ENCODE data around the gene SAP25.

The SAP25 gene

DNA sequence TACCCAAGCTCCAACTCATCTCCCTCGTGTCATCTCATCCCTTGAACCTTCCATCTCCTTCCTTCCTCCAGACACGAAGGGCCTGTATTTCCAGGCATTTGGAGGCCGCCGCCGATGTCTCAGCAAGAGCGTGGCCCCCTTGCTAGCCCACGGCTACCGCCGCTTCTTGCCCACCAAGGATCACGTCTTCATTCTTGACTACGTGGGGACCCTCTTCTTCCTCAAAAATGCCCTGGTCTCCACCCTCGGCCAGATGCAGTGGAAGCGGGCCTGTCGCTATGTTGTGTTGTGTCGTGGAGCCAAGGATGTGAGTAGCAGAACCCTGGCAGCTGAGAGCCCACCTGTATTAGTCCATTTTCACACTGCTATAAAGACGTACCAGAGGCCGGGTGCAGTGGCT lies 17.9 kb upstream of the SAP25 start:
- no peak for DNase-seq

DNA sequence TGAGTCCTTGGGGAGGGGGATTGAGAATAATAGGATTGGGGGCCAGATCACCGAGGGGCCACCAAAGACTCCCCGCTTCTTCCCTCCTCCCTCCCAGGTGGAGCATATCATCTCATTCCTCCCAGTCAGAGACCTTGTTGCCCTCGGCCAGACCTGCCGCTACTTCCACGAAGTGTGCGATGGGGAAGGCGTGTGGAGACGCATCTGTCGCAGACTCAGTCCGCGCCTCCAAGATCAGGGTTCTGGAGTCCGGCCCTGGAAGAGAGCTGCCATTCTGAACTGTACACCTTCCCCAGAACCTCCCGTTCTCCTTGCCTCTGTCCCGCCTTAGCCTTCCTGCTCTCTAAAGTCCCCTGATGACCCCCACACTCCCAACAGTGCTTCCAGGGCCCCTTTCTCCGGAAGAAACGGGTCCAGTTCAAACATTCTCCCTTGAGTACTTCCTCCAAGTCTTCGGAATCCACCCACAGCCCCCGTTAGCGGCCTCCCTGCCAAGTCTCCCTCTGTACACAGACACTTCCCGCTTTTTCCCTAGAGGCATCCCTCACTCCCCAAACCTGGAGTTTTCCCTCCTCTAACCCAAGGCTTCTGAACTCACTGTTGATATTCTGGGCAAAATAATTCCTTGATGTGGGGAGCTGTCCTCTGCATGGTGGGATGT lies 16.5 kb upstream of the SAP25 start:
- DNase-seq: no peak

DNA sequence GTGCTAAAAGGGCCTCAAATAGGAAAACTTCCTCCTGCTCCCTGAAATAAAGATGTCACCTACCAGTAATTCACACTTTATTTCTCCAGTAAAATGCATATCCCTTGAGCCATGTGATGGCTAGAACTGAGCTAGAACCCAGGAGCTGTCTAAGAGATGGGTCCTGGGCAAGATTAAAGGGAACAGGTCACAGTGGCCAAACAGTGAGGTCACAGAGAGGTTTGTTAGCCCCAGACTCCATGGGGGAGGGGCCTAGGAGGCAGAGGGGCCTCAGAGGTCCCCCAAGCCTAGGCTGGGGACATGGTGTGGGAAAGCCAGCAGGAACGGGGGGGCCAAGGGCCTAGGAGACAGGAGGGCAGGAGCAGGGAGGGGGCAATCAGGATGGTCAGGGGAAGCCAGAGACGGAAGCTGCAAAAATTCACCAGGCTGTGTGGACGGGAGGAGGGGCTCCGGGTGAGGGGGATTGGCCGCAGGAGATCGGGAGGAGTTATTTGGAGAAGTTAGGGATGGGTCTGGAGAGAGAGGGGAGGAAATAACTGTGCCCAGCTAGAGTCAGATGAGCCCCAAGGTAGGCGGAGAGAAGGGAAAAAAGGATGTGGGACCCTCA lies 15.7 kb upstream of the SAP25 start:
- DNase-seq: no peak

DNA sequence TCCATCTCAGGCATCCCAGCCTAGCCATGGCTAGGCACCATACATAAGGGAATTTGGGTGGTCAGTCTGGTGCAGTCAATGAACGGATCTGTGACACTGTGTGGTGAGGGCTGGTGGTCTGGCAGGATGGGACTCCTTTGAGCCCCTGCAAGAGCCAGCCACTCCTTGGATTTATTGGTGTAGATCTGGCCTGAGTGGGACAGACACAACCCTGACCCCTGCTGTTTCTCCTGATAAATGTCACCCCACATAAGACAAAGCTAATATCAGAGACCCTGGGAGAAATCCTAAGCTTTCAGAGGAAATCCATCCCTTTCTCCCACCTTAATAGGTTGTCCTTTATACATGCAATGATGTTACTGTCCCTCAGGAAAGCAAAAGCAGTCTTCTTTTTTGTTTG lies 14.7 kb upstream of the SAP25 start:
- DNase-seq: no peak

DNA sequence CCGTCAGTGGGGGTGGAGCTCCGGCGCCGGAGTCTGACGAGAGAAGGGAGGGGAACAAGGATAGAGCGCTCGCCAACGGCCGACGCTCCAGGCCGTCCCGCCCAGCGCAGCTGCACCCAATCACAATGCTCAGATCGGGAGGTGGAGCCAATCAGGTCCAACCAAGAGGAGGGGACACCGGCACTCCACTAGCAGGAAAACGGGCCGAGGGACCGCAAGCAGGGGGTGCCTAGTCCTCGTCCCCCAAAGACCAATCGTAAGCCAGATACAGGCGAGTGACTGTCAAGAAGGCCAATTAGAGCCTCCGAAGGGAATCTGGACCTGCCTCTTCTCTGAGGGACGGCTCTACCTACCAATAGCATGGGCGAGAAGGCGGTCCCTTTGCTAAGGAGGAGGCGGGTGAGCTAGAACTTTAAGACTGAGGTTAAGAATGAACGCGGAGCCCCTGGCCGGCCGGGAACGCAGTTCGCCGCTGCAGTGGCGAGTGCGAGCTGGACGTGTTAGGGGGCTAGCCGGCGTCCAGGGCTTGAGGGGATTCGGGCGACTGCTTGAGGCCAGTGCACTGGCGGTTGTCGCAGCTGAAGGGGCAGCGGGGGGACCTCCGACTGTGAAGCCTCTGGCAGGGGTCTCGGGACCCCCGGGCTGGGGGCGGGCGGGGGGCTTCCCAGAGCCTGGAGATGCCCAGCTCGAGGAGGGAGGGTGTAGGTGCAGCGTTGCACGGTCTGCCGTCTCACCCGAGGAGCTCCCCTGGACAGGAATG lies 12.7 kb upstream of the SAP25 start, which contains the start of gene FBXO24:
TSS of gene FBXO24 (plus strand) at position 63 of the 760 bp plus-strand sequence. CDS start at position 361, 298 bp downstream.
- DNase-seq: peak; percentile 100

DNA sequence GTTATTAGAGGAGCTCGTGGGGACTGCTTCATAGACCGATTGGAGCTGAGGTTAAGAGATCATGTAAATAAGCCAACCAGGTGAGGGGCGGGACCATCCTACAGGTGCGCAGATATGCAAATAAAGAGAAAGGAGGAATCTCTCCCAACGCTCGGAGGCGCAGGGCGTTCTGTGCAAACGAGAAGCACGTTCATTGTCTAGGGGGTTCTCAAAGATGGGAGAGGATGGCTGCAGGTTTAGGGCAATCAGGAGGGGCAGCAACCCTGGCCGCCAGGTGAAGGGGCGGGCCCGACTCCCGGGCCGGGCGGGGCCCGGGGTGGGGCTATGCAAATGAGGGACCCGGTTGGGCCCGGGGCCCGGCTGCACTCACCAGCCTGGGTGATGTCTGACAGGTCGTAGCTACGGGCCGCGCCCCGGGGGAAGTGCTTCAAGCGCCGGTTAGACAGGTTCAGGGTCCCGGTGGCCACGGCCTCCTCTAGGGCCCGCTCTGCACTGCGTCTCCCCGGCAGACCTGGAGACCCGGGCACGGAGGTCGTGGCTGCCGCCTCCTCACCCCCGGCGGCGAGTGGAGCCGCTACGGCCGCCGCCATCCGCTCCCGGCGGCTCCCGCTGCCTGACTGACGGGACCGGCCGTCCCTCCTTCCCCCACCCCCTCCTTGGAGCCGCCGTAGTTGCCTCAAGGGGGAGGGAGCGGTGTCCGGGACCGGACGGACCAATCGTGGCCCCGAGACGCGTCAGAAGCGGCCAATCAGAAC lies 12.0 kb upstream of the SAP25 start, which contains the start of gene LRCH4:
TSS of gene LRCH4 (minus strand) at position 619 of the 755 bp plus-strand sequence. CDS start at position 590, 29 bp downstream.
- peak; percentile 14 for DNase-seq

DNA sequence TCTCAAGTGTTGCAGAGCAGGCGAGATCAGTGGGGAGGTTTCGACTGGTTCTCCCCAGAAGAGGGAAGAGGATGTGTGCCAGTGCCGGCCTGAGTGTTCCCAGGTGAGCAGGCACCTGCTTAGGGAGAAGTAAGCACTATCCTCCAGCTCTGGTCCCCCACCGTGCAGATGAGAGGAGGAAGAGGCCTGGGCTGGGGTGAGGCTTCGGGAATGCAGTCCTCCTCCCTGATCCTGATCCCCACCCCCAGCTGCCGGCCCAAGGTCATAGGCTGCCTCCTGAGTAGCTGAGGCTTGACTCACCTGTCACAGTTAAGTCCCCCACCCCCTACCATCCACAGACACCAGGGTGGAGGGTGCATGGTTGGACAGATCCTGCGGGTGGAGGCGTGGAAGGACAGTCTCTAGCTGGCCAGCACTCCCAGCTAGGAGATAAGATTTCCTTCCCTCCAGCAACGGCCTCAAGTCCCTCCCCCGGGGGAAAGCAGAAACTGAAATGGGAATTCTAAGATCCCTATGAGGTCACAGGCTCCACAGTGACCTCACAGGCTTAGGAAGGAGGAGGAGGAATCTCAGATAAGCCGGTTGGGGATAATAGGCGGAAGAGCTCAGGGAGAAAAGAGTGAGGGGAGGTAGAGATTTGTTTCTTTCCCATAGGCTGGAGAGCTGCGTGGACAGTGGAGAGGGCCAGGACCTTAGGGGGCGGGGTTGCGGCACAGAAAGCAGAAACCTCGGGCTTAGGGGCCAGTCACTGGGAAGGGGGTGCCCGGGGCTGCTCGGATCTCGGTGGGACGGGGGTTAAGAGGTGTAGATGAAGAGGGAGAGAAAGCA lies 11.2 kb upstream of the SAP25 start:
- no peak for DNase-seq

DNA sequence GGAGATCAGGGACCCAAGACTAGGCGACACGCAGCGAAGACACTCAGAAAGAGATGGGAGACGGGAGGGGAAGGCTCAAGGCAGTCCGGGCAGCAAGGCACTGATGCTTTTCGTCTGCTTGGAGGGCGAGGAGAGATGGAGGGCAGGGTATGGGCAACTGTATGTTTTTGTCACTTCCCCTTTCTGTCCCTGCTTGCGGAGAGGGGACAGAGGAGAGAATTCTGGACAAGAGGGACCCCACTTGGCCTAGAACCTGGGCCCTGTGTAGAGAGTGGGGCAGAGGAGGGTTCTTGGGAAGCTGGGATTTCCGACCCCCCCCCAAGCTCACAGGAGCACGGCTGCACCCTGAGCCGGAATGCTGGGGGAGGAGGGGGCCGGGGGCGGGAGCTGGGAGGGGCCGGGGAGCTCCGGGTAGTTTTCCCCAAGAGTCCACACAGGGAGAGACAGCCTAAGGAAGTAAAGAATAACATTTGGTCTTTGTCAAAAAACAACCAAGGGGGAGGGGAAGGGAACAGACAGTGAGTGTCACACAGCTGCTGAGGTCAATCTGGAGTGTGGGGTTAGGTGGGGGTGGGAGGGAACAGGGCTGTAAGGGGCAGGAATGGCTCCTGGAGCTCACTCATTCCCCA lies 10.5 kb upstream of the SAP25 start:
- DNase-seq: no peak

DNA sequence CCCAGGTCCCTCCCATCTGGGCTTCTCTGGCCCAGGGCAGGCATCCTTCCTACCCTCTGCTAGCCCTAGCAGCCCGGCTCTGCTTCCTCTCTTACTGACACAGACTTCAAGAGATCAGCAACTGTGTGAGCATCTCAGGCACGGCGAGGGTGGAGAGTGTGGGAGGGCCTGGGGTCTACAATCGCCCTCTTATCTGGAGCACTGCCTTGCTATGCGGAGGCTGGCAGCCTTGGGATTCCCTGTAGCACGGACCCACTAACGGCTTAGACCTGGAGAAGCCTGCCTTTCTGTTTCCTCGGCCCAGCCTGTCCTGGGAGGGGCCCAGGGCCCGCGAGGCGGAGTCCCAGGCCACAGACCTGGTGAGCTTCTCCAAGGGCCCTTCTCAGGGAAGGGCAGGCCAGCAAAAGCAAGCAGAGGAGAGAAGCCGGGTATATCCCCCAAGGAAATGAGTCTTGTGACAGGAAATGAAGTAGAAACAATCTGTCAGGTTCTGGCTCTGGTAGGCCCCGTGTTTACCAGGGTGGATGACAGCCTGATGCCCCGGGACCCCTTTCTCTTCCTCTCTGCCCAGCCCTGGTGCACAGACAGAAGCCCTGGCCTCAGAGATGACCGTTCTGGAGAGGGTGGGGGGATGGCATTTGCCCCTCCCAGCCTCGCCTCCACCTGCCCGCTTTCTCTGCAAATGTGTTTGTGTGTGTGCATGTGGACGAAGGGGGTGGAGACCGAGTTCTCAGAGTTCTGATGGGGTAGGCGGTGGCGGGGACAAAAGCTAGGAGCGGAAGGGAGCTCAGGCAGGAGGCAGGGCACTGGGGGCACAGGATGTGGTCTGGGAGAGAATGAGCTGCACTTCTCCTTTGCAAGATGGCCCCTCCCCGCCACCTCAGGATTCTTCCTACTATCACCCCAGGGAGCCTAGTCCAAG lies 9.7 kb upstream of the SAP25 start:
- DNase-seq: no peak

DNA sequence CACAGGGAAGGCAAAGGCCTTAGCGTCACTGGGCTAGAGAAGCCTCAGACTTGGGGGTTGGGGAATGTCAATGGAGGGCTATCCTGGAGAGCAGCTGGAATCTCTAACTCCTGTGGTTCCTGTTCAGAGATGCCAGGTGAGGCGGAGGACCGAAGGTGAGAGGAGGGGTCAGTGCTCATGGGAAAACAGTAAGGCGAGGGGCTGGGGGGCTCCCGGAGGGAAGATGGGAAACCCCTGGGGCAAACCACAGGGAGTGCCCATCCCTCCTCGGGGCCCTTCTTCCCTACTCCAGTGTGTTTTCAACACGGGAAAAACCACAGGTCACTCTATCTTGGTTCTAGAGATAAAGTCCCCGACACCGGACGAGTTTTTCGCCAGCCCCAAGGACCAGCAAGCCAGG lies 8.9 kb upstream of the SAP25 start:
- DNase-seq: no peak

DNA sequence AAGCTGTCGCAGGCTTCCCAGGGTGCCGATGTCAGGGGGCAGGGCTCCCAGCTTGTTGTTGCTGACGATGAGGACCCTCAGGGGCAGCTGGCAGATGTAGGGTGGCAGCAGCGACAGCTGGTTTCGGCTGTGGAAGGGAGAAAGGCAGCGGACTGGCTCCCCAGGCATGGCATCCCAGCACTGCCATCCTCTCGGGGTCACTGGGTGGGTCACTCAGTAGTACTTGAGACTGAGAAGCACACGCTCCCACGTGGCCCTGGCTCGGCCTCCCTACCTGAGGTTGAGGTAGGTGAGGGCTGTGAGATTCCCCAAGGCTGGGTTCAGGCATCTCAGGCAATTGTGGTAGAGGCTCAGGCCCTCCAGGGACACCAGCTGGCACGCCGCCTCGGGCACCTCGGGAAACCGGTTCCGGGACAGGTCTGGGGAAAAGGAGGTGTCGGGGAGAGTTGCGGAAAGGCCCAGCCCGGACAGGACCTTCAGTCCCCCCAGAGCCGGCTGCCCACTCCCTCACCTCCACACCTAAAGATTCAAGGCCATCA lies 8.4 kb upstream of the SAP25 start:
- DNase-seq: no peak

DNA sequence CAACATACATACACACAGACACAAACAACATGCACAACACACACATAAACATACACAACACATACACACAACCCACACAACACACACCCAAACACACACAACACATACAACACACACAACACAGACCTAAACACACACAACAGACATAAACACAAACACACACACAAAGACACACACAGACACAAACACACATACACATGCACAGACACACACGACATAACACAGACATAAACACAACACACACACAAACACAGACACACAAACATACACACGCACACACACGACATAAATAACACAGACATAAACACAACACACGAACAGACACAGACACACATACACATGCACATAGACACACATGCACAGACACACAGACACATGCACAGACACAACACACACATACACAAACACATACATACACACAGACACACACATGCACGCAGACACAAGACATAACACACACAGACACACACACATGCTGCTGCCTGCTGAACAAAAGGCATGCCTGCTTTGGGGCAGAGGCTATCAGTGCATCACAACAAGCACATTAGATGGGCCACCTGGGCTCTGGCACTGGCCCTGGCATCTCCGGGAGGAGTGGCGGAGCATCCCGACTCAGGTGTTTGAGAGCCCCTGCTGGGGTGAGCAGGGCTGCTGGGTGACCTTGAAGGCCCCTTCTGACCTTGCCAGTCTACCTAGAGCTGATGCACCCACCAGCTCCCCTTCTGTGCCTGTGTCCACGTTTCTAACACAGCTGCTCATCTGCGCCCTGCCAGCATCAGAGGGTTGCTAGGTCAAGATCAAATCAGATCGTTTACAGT lies 7.0 kb upstream of the SAP25 start:
- no peak for DNase-seq

DNA sequence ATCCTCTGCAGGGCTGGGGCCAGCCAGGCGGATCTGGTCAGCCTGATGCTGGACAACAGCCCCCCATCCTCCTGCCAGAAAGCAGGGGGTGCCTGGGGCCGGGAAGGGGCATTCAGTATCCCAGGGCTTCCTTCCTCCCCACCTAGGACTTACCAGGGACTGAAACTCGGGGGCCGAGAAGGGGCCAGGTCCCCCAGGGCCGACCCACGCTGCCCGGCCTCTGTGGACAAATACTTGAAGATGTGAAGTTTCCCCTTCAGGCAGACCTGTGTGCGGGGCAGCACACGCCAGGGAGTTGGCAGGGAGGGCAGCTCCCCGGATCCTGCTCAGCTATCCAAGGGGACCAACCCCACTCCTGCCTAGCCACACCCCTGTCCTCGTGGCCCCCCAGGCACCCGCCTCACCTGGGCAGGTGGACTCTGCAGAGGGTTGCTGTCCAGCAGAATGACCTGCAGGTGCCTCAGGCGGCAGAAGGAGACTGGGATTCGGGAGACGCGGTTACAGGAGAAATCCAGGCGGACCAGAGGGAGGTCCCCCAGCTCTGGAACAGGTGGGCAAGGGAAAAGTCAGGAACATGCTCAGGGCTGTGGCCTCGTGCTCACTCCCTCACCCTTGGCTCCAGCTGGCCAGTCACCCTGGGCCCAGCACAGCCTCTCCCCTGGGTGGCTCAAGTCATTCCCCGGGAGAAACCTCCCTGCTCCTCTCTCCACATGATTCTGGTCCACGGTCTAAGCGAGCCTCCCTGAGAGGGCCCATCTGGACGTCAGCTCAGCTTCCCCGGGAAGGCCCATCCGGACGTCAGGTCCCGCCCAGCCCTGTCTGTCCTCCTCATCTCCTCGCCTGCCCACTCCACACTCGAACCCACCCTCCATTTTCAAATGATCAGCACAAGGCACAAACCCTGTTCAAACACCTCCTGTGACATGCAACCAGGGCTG lies 4.8 kb upstream of the SAP25 start:
- DNase-seq: no peak

DNA sequence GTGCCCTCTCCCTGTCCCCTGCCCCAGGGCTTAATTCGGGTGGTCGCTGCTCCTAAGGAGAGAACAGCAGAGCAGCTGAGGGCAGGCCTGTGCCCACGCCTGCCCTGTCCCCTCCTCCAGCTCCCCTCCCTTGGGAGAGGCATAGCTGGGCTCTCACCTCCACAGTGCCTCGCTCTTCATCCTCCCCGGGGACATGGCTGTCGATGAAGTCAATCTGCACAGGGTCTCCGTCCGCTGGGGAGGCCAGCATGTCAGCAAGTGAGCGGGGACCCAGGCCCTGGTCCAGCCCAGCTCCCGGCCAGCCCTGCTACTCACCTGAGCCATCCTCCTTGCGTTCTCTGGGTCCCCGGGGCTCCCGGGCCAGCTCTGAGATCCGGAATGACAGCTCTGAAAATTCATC lies 3.8 kb upstream of the SAP25 start:
- DNase-seq: no peak

DNA sequence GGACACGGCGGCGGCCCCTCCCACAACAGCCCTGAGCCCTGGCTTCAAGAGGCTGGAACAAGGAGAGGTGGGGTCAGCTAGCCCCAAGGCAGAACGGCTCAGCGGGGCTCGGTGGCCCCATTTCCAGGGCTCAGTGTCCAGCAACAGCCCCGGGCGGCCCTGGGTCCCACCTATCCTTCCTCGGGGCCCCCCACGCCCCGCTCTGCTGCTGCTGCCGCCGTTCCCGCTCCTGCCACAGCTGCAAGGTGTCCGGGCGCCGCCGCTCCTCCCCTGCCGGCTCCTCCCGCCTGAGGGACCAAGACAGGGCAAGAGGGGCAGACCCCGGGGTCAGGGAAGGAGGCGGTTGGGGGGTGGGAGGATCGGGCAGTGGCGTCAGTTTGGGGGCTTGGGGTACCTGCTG lies 3.4 kb upstream of the SAP25 start:
- no peak for DNase-seq

DNA sequence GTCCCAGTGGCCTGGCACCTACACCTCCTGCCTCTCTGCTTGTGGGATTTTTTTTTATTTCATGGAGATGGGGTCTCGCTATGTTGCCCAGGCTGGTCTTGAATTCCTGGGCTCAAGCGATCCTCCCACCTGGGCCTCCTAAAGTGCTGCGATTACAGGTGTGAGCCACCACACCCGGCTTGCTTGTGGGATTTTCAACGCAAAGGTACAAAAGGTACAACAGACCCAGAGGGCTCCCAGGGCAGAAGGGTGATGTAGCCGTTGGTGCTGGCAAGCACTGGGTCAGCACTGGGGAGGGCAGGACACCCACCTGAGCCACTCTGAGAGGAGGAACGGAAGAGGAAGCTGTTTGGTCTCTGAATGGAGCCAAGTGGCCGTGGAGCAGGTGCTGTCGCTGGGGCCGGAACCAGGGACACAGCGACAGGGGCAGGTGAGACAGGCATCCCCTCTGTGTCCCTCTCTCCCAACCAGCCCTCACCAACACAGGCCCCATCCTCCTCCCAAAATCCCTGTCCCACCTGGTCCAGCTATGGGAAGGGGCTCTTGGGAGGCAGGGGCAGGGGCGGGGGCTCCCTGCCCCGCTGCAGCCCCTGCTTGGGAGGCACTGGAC lies 2.8 kb upstream of the SAP25 start:
- no peak for DNase-seq

DNA sequence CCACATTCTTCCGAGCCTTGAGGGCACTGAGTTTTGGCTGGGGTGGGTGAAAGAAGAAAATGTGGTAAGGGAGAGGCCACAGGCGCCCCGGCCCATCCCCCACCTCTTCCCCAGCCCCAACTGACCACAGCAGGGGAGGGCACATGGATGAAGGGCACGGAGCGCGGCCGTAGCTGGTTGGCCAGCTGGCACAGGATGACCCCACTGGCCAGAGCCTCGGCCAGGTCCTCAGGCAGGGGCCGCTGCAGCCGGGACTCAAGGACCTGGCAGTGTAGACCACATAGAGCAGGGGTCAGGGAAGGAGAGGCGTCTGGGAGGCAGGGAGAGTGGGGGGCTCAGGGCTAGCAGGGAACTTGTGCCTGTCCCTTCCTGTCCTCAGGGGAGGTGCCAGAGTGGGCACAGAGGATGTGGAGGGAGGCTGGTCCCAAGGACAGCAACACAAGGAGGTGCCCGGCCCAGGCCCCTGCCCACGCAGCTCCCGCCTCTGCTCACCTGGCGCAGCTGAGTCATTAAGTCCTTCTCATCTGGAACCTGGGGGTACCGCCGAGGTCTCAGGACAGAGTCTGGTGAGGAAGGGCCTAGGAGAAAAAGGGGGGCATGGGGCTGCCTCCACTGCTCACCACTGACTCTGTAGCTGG lies 2.2 kb upstream of the SAP25 start:
- no peak for DNase-seq
